GF-D8 (cell line): Measurements from ENCODE around the gene SH3BGRL2.
"Not testable (repeated sequence)": the region's sequence is repeated elsewhere in the genome, so short reads cannot be mapped to it uniquely, and the experiment has no call there.

Source experiments
- DNase-seq: peaks from one replicate; lab custom pipeline; 2025; lab: John Stamatoyannopoulos, UW

SH3BGRL2 gene

DNA sequence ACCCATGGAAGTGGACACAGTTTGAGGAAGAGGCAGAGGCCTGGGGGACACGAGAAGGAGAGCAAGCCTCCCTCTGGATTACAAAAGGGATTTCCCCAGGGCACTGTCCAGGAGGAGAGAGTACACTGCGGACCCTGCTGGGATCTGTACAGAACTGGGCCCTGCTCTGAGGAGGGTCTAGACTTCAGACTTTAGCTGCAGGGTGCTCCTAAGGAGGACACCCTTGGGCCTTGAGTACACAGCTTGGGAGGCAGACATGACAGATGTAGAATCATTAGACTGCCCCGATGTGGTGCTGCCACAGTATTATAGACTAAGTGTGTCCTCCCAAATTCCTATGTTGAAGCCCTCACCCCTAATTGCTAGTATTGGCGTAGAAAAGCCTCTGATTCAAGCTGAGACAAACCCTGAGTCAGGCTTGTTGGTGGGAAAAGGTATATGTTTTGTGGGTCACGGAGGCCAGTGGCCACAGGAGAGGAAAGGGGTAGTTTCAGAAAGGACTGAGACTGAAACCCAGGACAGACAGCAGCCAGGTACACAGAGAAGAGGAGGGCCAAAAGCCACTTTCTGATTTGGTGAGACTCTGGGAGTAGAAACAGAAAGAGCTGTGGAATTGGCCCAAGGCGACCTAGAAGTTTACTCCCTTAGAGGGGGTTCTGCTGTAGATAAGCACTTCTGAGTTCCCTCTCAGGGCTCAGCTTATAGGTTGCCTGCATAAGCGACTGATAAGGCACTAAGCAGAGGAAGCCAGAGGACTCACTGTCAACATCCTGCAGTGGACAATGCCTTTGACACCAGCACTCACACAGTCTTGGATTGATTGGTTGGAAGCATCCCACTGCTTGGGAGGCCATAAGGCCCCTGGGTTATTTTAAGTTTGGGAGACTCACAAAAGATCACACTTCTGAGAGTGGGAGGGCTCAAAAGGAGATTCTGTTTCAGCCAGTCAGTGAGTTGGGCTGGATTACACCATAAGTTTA is 16.5 kb upstream of the SH3BGRL2 start:
- no peak for DNase-seq

DNA sequence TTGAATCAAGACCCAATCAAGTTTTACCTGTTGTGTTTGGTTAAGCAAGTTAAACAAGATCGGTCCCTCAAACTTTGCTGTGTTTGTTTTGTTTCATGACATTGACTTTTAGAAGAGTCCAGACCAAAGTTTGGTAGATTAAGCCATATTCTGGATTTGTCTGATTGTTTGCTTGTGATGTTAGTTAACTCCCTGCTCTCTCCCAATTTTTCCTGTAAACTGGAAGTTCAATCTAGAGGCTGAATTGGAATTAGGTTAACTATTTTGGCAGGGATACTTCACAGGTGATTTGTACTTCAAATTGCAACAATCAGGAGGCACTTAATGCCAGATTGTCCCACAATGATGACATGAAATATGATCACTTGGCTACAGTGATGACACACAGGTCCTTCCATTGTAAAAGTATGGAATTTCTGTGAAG is 13.6 kb upstream of the SH3BGRL2 start:
- no peak for DNase-seq

GRCh38 chr6:79618425-79618824 is 12.7 kb upstream of the SH3BGRL2 start:
- DNase-seq = not testable (repeated sequence)

GRCh38 chr6:79621579-79621978 is 9.6 kb upstream of the SH3BGRL2 start:
- DNase-seq = no peak

DNA sequence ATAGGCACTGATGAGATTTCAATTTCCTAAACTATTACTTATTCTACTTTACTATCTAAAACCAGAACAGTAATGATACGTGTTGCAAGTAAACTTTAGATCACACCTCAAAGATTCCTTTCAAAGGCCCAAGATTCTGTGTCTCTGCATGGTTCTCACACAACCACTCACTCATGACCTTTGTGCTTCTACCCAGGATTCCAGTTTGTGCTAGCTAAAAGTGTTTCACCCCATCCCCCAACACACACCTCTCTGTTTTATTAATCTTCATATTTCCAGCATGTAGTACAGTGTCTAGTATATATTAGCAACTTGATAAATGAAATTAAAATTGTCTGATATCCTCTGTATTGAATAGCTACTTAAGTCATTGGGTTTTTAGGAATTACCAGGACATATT is 8.8 kb upstream of the SH3BGRL2 start:
- no peak for DNase-seq

DNA sequence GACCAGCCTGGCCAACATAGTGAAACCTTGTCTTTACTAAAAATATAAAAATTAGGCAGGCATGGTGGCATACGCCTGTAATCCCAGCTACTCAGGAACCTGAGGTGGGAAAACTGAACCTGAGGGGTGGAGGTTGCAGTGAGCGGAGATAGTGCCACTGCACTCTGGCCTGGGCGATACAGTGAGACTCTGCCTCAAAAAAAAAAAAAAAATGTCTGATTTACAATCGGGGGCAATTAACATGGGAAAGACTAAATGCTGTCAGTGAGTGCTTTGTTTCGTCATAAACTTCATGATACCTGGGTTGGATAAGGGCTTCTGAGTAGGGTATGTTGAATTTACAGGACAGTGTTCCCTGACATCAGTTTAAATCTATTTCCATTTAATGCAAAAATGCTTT is 8.0 kb upstream of the SH3BGRL2 start:
- DNase-seq = no peak

GRCh38 chr6:79625746-79626145 is 5.4 kb upstream of the SH3BGRL2 start:
- DNase-seq = no peak

DNA sequence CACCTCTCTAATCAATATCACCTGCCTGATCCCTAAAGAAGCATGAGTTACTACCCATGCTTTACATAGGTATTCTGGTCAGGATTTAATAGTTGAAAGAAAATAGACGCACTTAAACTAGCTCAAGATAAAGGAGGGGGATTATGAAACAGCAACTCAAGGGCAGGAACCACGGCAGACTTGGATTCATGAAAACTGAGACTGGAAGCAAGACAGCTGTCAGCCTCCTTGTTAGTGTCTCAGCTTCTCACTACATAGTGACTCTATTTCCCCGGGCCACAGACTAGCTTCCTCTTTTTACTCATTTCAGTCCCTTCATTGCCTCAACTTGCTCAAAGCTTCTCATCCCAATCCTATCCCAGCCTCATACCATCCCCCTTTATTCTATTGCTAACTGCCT is 4.3 kb upstream of the SH3BGRL2 start:
- DNase-seq = no peak

DNA sequence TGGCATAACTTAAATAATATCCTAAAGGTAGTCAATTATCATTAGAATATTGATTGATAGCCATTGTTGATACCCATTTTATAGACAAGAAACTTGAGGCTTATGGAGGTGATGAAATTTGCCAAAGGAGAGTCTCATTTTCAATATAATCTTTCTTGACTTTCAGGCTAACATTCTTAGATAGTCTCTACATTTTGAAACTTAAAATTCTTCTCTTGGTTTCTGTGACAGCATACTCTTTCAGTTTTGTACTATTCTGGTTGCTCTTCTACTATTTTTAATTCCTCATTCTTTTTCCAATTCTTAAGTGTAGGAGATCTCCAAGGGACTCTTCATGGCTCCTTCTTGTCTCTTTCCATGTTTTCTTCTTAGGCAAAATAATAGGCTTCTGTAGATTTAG is 3.7 kb upstream of the SH3BGRL2 start:
- no peak for DNase-seq

GRCh38 chr6:79628466-79629288 is 2.5 kb upstream of the SH3BGRL2 start:
- DNase-seq = no peak

DNA sequence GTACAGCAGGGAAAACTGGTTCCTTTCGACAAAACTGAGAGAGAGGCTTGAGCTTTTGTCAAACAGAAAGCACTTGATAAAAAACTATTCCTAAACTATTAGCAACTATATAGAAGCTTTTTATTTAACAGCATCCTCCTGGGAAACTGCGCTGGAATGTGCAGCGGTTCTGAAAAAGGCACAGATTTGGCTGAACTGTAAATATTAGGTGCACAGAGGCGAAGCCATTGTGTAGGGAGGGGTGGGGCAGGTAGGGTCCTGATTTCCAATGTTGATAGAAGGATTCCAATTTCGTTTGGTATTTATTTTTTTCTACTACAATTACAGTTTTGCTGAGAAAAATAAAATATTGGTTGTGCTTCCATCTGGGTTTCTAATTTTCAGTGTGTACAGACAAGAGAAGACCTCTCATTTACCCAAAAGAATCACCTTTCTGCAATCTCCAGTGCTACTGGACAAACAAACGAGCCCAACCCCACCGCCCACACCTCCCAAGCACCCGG is 698 bp upstream of the SH3BGRL2 start:
- DNase-seq = no peak

GRCh38 chr6:79631693-79632172 is 604 bp downstream of the SH3BGRL2 start:
- no peak for DNase-seq

GRCh38 chr6:79632580-79632979 is 1.5 kb downstream of the SH3BGRL2 start:
- no peak for DNase-seq

GRCh38 chr6:79634491-79635231 is 3.5 kb downstream of the SH3BGRL2 start:
- no peak for DNase-seq

- DNase-seq = no peak
Observed at GRCh38 chr6:79635232-79635543, 4.1 kb downstream of the SH3BGRL2 start.

- DNase-seq = no peak
Observed at GRCh38 chr6:79636673-79637072, 5.5 kb downstream of the SH3BGRL2 start.

- no peak for DNase-seq
Observed at GRCh38 chr6:79640146-79641111, 9.3 kb downstream of the SH3BGRL2 start.

DNA sequence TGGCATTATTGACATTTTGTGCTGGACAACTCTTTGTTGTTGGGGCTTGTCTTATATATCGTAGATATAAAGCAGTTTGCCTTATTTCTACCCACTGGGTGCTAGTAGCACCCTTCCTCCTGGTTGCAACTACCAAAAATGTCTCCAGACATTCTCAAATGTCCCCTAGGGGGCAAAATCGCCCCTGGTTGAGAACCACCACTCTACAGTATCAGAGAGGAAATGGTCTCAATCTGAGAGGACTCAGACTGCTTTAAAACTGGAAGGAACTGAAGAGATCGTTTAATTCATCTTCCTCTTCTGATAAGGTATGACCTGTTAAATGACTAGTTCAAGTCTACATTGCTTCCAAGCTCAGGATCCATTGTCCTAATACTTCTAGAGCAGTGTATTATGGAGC is 14.9 kb downstream of the SH3BGRL2 start:
- DNase-seq = no peak

- no peak for DNase-seq
Observed at GRCh38 chr6:79646561-79646960, 15.4 kb downstream of the SH3BGRL2 start.

- DNase-seq = no peak
Observed at GRCh38 chr6:79647741-79648140, 16.6 kb downstream of the SH3BGRL2 start.

DNA sequence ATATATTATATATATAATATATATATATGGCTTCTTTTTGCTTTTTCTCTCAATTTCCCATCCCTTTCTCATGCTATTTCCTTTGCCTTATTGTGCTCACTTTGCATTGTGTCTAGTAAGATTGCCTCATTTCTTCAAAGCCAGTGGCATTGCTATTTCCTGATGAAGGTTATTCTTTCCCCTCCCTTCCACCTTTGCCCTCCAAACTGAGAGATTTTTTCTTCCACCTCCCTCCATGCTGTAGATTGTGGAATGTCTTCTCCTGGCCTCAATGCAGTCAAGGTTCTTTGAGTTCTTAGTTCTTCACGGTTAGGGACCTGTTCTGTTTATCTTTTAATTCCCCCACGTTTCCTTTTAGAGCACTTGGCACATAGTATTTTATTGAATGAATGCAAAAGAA is 17.2 kb downstream of the SH3BGRL2 start:
- no peak for DNase-seq
